Upper lobe of left lung (tissue), 6 donors: ENCODE measurements around the gene NOL3. TPM values are rescaled to one million over a fixed set of nuclear protein-coding genes. Genes with fewer than 3 reads are reported as not detected.

ENCODE experiments used
- ATAC-seq, 2 donors: fragments of 200-7000 bp; cut with Tn5 transposase; one replicate each; pipeline ENCODE4 v1.9.1; 2022; ENCODE audit warnings: mild to moderate bottlenecking in 2 of 2, moderate library complexity in 2 of 2; ENCODE audit not compliant: low FRiP score in 2 of 2
- DNase-seq, 2 donors: peaks; one replicate each; pipeline ENCODE4 v3.0.0-alpha.2; 2019 to 2020
- H3K27ac ChIP-seq, 4 donors: fragments of 200-600 bp; sonication (generic); one replicate each; pipeline ENCODE4 v1.5.1; 2016 to 2019
- H3K27me3 ChIP-seq, 4 donors: fragments of 200-600 bp; sonication (generic); one replicate each; pipeline ENCODE4 v1.5.1; 2017 to 2019
- H3K36me3 ChIP-seq, 4 donors: fragments of 200-600 bp; sonication (generic); one replicate each; pipeline ENCODE4 v1.5.1; 2016 to 2019
- H3K4me1 ChIP-seq, 4 donors: fragments of 200-600 bp; sonication (generic); one replicate each; pipeline ENCODE4 v1.5.1; 2018 to 2019
- H3K4me3 ChIP-seq, 4 donors: fragments of 200-600 bp; sonication (generic); one replicate each; pipeline ENCODE4 v1.5.1; 2017 to 2019; ENCODE audit warnings: mild to moderate bottlenecking in 2 of 4, moderate library complexity in 1 of 4
- H3K9me3 ChIP-seq, 4 donors: fragments of 200-600 bp; sonication (generic); one replicate each; pipeline ENCODE4 v1.5.1; 2018 to 2019
- CTCF ChIP-seq, 6 experiments: fragments of 450-650 bp in 4 of 6; fragments of 200-600 bp in 2 of 6; sonication (generic) in 2 of 6; IDR thresholded peaks; one replicate each; pipeline ENCODE4 v1.5.1; 2016 to 2019; ENCODE audit warnings: antibody characterized with exemption in 6 of 6
- EP300 ChIP-seq, 4 donors: sonication (generic); formaldehyde crosslinking; IDR thresholded peaks; one replicate each; pipeline ENCODE4 v1.5.1; 2017; ENCODE audit warnings: antibody characterized with exemption in 4 of 4, control low read depth in 2 of 4
- POLR2A ChIP-seq, 4 donors: fragments of 450-650 bp; IDR thresholded peaks; one replicate each; pipeline ENCODE4 v1.5.1; 2016 to 2017; ENCODE audit warnings: antibody characterized with exemption in 4 of 4, mild to moderate bottlenecking in 2 of 4
- POLR2AphosphoS5 ChIP-seq, 2 donors: sonication (generic); formaldehyde crosslinking; IDR thresholded peaks; one replicate each; pipeline ENCODE4 v1.5.1; 2017; ENCODE audit warnings: antibody characterized with exemption in 2 of 2
- WGBS, 2 donors: methylation state at CpG; one replicate each; pipeline ENCODE4 v1.1.5; 2017 to 2018; 5-methylcytosine and 5-hydroxymethylcytosine counted together
- total RNA-seq, 6 donors: library from RNA; depleted of rRNA in 4 of 6; stranded (reverse); fragments of >200 nt in 4 of 6; gene quantifications; one replicate each; pipeline versions ENCODE4 v1.1.0 to v1.2.1, GENCODE V29; 2016 to 2021
- donor health status: DM: no; HTN: no; CAD: no; lungs with moderate emphysema.
- donor health status: DM: no; HTN: yes; CAD: no; lungs with severe emphysema.

Gene NOL3
- total RNA-seq, 6 donors from 2014 or later, result 36.5 to 135 (median 58.0) TPM

DNA sequence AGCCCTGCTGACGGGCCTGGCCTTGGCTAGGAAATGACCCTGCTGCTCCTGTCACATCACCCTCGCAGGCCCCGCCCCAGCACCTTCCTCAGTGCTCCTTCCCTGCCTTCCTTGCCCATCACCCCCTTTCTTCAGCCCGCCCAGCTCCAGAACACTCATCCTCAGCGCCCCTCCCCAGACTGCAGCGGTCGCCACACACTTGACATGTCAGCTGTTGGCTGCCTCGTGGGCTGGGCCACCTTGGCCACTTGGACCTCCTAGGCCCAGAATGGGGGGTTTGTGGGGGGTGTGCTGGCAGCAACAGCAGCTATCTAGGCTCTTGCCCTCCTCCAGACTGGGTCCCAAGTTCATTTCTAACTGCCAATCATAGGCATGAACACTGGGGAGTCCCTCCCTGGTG, 39.2 kb downstream of the NOL3 start:
- TF ChIP-seq EP300 (IDR thresholded peaks at IDR 0.05), result no peak
- TF ChIP-seq CTCF (IDR thresholded peaks at IDR 0.05), result no peak
- TF ChIP-seq POLR2A (IDR thresholded peaks at IDR 0.05), result no peak
- TF ChIP-seq POLR2AphosphoS5 (IDR thresholded peaks at IDR 0.05), result no peak
- H3K4me3 ChIP-seq, result no peak overlapping the region
- WGBS, 2 donors, result 87% methylated on average over 8 of the region's 8 CpGs
- DNase-seq (no peak), ATAC-seq (no peak)
- peaks cover 0 to 16% (median under 1%) of the 10 kb centered on the region in 4 donors for H3K36me3 ChIP-seq
- H3K4me1 ChIP-seq, result peaks cover 0 to 14% (median 4%) of the 10 kb centered on the region in 4 donors
- no peaks in the 10 kb centered on the region for H3K9me3 ChIP-seq
- no peak overlapping the region for H3K27ac ChIP-seq
- no peaks in the 10 kb centered on the region for H3K27me3 ChIP-seq

GRCh38 chr16:67210069-67210937, 40.0 kb downstream of the NOL3 start:
- 92 to 93% methylated on average over 9 to 25 of the region's 25 CpGs for WGBS, 2 donors
- H3K4me3 ChIP-seq, result no peak overlapping the region
- TF ChIP-seq CTCF (IDR thresholded peaks at IDR 0.05), result no peak
- TF ChIP-seq EP300 (IDR thresholded peaks at IDR 0.05), result no peak
- no peak for TF ChIP-seq POLR2A (IDR thresholded peaks at IDR 0.05)
- TF ChIP-seq POLR2AphosphoS5 (IDR thresholded peaks at IDR 0.05), result no peak
- no peak overlapping the region for H3K27ac ChIP-seq
- peak in 1 of 2 donors; percentile 66 for DNase-seq
- ATAC-seq, result no peak
- peaks cover 0 to 14% (median 8%) of the 10 kb centered on the region in 4 donors for H3K4me1 ChIP-seq
- peaks cover 0 to 12% (median 0%) of the 10 kb centered on the region in 4 donors for H3K36me3 ChIP-seq
- no peaks in the 10 kb centered on the region for H3K27me3 ChIP-seq
- H3K9me3 ChIP-seq, result no peaks in the 10 kb centered on the region

- Histone ChIP-seq H3K4me1 (peaks cover 10 to 24% (median 21%) of the 10 kb centered on the region in 4 donors), H3K9me3 (no peaks in the 10 kb centered on the region), H3K36me3 (peaks cover 0 to 7% (median 0%) of the 10 kb centered on the region in 4 donors), H3K27ac (no peak overlapping the region), H3K27me3 (no peaks in the 10 kb centered on the region), H3K4me3 (no peak overlapping the region)
- ATAC-seq (no peak), DNase-seq (no peak)
- WGBS, 2 donors, result 74 to 83% methylated on average over 7 of the region's 7 CpGs
- no peak for TF ChIP-seq POLR2A (IDR thresholded peaks at IDR 0.05)
- TF ChIP-seq POLR2AphosphoS5 (IDR thresholded peaks at IDR 0.05), result no peak
- no peak for TF ChIP-seq EP300 (IDR thresholded peaks at IDR 0.05)
- no peak for TF ChIP-seq CTCF (IDR thresholded peaks at IDR 0.05)
Measured at GRCh38 chr16:67211674-67212073, 41.3 kb downstream of the NOL3 start.

GRCh38 chr16:67212766-67213165, 42.4 kb downstream of the NOL3 start:
- H3K4me3 ChIP-seq, result no peak overlapping the region
- DNase-seq (peak in 1 of 2 donors; percentile 51), ATAC-seq (no peak)
- no peaks in the 10 kb centered on the region for H3K27me3 ChIP-seq
- H3K27ac ChIP-seq, result peak overlapping the region in 1 of 4 donors; percentile 14
- TF ChIP-seq EP300 (IDR thresholded peaks at IDR 0.05) (no peak), POLR2A (IDR thresholded peaks at IDR 0.05) (no peak), POLR2AphosphoS5 (IDR thresholded peaks at IDR 0.05) (no peak), CTCF (IDR thresholded peaks at IDR 0.05) (no peak)
- H3K36me3 ChIP-seq, result peaks cover 0 to under 1% (median 0%) of the 10 kb centered on the region in 4 donors
- no peaks in the 10 kb centered on the region for H3K9me3 ChIP-seq
- peaks cover 21 to 29% (median 27%) of the 10 kb centered on the region in 4 donors for H3K4me1 ChIP-seq
